GM21528 (cell line): ENCODE data around the gene DNAH6.
"Not testable (repeated sequence)": the region's sequence is repeated elsewhere in the genome, so short reads cannot be mapped to it uniquely, and the experiment has no call there.

Experiments
- ATAC-seq: cut with Tn5 transposase; IDR thresholded peaks from one replicate; pipeline ENCODE4 v1.9.1; 2021; ENCODE audit warnings: mild to moderate bottlenecking, moderate library complexity; ENCODE audit not compliant: unreplicated experiment, low FRiP score

Gene DNAH6

DNA sequence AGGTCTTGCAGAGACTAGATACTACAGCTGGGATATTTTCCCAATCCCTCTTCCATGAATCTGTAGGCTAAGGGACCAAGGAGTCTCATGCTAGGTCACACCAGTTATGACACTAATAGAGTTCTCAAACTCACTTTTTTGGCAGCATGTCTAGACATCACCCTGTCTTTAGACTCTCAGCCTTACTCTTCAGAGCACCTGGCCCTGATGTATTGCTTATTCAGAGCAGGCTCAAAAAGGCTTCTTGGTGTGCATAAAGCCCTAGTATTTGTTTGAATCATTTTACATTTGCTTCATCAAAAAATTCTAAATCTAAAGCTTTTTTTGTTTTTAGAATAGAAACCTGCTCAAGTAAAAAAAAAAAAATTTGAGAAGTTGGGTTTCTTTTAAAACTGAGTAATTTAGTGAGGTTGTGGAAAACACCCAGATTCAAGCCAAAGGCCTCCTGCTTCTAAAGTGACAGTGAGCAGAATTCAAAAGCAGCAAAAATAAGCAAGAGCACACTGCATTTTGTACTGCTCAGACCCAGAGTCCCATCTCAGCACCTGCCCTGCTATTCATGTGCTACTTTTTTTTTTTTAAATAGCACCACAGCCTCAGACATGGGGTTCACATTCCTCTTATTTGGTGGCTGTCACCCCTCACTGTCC lies 18.0 kb upstream of the DNAH6 start:
- no peak for ATAC-seq

DNA sequence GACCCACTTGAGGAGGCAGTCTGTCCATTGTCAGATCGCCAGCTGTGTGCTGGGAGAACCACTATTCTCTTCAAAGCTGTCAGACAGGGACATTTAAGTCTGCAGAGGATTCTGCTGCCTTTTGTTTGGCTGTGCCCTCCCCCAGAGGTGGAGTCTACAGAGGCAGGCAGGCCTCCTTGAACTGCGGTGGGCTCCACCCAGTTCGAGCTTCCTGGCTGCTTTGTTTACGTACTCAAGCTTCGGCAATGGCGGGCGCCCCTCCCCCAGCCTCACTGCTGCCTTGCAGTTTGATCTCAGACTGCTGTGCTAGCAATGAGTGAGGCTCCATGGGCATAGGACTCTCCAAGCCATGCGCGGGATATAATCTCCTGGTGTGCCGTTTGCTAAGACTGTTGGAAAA lies 5.3 kb upstream of the DNAH6 start:
- ATAC-seq = not testable (repeated sequence)

DNA sequence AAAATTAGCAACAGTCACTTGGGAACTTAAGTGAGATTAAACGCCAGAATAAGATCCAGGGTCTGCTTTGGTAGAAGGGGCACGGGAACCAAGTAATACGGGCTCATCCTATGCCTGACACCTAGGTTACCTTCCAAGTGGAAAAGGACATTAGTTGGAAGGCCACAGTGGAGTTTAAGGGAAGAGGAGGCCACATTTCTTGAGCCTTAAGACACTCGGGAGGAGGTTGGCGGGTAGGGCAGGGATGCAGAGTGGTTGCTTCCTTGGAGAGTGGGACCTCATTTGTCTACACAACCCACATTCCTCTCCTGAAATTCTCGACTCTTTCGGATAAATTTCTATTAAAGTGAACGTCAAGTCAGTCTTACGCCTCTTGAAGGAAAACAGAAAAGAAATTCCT lies 510 bp upstream of the DNAH6 start:
- no peak for ATAC-seq

DNA sequence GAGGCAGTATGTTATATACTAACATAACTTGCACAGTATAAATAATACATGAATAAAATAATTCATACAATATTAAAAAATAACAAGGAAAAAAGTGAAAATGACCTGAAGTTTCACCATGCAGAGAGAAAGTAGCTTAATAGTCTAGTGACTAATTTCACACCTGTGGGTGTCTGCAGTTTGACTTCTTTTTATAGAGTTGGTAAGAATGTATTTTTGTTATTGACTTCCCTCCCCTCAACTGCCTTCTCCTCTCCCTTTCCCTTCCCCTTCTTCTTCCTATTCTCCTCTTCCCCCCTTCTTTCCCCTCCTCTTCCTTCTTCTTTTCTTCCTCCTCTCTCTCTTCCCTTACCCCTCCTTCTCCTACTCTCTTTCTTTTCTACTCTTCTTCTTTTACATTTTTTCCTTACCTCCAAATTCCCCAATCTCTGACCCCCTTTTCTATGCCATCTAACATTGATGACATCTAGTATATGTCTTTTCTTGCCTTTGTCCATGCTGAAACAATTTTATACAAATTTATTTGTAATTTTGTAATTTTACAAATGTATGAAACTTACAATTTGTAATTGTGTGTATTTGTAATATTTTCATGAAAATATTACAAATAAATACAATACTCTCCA lies 3.1 kb downstream of the DNAH6 start:
- no peak for ATAC-seq

DNA sequence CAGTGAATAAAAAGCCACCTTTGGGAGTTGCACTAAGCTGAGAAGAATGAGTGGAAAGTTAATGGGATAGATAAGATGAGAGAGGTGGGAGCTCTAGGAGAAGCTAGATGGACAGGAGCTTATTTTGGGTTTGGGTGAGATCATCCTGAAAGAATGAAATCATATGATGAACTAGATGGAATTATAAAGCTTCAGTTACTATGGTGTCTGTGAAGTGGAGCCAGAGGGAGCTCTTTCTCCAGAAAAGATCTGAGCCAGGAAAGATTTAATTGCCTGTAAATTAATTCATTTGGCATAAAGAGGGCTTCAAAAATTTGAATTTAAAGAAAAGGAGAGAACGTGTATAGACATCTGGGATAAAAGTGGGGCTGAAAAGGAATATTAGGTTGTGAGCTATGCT lies 10.3 kb downstream of the DNAH6 start:
- no peak for ATAC-seq

DNA sequence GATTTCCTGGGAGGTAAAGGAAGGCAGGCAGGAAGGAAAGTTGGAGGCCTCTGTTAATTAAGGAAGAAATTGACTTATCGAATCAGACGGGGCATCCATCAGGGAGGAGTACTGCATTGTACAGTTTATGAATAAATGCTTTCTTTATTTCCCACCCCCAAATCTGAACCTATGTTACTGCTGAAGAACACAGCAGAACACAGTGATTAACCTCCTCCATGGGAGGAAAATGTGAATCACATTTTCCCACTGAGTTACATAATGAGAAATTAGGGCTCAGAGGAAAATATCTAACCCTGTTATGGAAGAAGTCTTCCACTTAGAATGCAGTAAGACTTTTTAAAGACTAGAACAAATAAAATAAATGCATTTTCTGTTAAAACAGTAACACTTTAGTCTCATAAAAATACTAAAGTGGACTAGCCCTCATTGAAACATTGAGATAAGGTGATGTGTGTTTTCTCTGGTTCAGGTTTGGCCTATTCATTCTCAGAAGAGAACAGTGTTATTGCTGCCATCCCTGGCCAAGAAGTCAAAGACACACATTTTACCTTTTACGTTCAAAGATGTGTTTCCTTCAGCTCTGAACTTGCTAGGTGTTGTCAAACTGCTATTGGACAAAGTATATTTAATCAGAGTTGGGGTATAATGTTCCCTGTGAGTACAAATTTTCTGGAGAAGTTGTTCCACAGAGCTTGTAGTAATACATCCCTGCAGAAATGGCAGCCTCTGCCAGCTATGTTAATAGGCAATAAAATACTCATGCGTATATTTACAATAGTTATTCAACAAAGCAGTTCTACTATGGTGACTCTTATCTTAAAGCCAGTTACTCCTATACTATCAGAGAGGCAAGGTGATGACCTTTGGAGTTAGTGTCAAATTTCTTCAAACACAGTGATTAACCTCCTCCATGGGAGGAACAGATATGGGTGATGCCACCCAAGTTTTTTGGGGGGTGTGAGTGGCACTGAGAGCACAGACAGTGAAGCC lies 11.1 kb downstream of the DNAH6 start:
- no peak for ATAC-seq

DNA sequence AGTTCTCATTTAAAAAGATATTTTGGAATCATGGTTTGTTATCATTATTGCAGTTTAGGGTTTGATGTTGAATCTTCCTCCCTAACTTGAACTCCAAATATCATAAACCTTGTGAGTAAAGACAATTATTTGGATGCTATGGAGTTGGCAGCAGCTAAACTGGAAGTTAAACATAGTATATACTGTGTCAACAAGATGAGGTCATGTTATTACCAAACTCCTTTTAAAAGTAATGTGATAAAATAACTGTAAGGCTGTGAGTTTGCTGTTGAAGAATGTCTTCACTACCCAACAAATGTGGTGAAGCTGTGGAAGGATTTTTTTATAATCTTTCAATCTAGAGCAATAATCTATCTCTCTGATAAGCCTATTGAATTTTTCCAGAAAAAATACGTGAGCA lies 16.0 kb downstream of the DNAH6 start:
- no peak for ATAC-seq

DNA sequence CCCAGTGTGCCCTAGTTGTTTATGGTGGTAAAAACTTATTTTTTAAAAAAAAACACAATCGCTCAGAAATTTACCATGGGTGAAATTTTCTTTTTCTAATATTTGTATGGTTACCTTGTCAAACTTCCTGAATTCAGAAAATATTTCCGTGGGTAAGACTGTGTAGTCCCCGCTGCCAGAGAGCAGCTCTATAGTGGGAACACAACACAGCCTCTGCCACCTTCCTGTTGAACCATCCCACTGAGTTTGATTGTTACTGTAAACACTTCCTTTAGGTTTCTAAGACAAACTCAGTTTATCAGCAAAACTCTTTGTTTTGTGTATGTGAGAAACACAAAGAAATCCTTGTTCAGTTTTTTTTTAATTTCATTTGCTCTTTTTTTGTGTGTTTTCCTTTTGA lies 17.9 kb downstream of the DNAH6 start:
- no peak for ATAC-seq

DNA sequence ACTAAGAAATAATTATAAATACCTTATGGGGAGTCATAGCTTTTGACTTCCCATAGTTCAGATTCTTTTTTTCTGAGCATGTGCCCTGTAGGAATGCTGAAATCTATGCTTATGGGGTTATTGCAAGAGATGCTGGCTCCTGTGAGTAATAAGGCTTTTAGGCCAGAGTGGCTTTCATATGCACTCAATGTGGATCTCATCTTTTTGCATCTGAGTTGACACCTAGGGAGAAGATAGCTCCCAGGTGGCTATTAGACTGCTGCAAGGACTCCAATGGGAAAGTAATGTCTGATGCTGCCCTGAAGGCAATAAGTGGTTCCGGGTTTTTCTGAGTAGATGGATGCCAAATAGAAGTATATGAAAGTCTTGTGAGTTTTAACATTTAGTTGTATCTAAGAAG lies 21.0 kb downstream of the DNAH6 start:
- no peak for ATAC-seq

DNA sequence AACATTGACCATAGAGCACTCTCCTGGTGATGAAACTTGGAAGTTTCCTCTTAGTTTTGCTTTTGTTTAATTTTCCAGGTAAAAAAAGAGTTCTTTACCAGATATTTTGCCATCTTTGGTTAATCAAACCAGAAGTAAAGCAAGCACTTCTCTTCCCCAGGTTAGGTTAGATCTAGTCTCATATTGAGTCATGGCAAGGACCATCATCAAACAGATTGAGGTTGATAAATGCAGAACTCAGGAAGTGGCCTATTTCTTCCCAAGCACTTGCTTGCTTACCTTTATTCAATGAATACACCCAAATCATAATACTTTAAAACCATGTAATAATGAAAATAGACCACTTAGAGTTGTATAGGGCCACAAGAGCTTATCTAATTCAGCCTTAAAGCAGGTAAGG lies 23.4 kb downstream of the DNAH6 start:
- no peak for ATAC-seq

DNA sequence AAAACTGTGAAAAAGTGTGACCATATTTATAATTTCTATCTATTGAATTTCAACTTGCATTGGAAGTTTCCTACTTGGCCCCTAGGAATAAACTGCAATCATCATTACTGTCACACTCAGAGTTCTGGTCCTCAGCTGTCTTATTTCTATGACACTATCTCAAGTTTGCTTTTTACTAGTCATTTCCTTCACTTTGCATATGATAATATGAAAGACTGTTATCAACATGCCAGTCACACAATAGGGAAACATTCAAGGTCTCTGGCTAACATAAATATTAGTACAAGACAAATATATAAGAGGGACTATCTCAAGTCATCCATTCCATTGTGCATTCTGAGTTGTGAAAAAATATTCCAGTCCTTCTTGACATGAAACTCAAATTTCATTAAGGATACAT lies 28.7 kb downstream of the DNAH6 start:
- no peak for ATAC-seq

DNA sequence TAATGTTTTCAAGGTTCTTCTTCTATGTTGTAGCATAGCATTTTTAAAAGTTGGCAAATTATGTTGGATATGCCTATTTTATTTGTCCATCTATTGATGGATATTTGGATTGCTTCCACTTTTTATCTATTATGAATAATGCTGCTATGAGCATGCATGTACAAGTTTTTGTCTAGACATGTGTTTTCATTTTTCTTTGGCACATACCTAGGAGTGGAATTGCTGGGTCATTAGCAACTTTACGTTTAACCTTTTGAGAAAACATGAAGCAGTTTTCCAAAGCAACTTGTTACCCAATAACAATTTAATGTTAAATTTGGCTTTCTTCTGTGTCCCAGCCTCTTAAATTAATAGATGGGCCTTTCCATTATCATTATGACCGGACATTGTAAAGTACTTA lies 30.3 kb downstream of the DNAH6 start:
- ATAC-seq = no peak

DNA sequence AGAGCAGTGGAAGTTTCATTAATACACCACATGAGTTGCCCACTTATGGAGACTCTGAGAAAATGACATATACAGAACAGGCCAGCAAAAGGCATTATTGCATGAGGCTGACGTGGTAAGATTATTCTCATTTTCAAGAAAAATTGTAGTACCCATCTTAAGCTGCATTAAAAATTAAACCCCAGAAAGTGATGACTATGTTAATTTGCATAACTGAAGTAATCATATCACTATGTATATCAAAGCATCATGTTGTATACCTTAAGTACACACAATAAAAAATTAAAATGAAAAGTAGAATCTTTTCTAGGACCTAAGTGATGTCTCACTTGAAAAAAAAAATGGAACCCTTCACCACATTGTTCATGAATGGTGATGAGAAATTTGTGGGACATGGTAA lies 32.0 kb downstream of the DNAH6 start:
- ATAC-seq = no peak

DNA sequence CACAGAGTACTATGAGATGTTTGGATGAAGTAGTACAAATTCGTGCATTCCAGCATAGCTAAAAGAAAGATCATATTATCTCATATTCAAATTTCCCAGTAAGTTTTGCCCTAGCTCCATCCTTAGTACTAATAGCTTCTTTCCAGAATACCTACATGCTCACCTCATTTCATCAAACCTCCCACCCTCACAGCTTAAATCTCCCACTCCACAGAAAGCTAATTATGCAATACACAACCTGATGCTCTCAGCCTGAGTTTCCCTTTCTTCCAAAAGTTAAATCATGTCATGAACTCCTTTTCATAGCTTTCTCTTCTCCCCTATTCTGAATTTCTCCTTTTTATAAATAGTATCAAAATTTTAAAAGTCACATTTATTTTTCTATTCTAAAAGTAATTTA lies 34.6 kb downstream of the DNAH6 start:
- no peak for ATAC-seq

DNA sequence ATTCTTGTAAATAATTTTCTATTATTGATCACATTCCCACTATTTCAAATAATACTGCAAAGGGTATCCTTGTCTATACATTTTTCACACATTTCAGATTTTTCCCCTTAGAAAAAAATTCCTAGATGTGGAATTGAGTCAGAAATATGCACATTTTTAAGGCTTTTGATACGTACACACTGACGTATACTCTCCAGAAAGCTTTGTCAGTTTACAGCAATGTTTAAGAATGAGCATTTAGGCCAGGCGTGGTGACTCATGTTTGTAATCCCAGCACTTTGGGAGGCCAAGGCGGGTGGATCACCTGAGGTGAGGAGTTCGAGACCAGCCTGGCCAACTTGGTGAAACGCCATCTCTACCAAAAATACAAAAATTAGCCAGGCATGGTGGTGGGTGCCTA lies 35.2 kb downstream of the DNAH6 start:
- ATAC-seq = not testable (repeated sequence)

DNA sequence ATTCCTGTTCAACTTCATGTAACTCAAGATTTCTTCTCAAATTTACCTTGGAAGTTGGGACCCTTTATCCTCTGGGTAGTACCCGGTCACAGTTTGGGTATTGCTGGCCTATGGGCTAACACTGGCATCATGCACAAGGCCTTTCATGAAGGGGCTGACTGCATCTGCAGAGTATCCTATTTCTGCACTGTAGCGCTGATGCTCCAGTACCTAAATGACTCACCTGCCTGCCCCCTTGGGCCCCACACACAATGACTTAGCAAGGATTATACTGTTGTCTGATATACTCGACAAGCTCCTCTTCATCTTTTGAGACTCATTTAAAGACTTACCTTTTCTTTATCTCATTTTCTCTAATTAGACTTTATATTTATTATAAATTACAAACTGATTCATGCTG lies 39.9 kb downstream of the DNAH6 start:
- ATAC-seq = no peak

DNA sequence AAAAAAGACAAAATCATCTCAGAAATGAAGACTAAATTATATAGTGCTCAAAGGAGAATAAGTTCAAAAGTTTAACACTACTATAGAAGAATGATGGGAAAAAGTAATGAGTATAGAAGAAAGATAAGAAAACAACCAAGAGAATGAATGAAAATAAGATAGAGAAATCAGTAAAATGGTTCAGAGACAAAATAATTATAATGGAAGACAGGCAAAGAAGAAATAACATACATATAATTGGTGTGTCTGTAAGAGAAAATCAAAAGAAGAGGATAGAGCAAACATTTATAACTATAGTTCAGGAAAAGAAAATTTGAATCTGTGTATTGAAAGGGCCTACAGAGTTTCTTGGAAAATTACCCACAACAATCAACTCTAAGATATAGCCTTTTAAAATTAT lies 43.5 kb downstream of the DNAH6 start:
- ATAC-seq = no peak

DNA sequence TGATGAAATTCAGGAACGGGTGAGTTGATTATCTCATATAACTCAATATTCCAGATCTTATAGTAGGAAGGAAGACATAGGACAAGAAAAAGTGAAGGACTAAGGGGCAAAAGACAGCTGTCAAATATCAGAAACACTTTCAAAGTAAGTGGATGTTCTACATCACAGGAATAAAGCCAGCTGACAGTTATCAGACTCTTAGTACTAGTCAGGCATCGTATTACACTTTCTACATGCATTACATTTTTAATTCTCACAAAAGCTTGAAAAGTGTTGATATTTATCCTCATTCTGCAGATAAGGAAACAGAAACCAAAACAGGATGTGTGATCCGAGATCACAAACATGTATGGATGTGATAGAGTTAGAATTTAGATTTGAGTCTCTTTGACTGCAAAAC lies 63.4 kb downstream of the DNAH6 start:
- no peak for ATAC-seq

DNA sequence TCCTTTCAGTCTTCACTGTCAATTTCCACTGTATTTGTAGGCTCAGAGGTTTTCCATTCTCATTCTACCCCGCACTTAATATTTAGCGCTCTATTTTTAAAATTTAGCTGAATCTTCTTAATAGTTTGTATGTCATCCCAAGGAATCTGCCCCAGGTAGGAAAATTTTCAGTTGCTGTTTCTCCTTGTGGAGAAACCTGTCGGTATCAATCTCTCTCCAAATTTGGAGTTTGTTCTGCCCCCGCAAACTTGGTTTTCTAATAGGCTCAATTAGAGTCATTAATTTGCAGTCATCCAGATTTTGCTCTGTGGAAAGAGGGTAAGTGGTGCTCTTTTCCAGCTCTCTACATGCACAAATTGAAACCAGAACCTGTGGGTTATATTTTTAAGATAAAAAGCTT lies 87.6 kb downstream of the DNAH6 start:
- ATAC-seq = no peak

DNA sequence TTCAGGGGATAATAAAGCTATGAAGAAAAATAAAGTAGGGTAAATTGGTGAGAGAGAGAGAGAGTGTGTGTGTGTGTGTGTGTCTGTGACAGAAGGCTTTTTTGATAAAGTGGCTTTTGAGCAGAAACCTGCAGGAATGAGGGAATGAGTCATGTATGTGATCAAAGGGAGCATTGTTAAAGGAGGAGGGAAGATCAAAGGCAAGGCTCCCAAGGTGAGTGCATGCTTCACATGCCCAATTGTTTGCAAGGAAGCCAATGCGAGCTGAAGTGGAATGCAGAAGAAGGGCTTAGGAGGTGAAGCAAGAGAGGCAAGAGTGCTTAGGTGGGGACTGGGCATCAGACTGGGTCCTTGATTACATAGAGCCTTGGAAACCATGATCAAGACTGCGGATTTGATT lies 96.8 kb downstream of the DNAH6 start:
- ATAC-seq = no peak

DNA sequence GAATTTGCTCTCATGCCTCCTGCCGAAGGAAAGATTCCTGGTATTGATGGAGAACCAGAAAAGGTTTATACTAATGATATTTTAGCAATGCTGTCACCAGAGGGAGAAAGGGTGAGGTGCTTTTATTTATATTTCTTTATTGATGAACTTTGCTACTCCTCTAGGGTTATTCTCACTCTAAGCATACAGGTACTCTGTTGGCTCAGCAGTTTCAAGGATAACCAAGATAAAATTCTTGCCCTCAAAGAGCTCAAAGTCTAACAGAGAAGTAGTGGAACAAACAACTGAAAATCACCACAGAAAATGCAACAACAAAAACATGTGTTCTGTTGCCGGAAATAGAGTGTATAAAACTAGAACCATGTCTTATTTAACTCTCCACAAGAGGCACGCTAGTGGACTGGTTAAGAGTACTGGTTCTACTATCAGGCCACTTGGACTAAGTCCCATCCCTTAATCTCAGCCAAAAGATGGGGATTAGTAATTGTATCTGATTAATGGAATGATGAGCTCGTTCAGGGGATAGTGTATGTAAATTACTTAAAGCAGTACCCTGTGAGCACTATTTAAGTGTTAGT lies 103.6 kb downstream of the DNAH6 start:
- no peak for ATAC-seq
